ENCODE results near the gene MYMX. TPM values are rescaled to one million over a fixed set of nuclear protein-coding genes. Genes with fewer than 3 reads are reported as not detected.

The MYMX gene
- total RNA-seq, 1 donor from 2014 or later: not detected

DNA sequence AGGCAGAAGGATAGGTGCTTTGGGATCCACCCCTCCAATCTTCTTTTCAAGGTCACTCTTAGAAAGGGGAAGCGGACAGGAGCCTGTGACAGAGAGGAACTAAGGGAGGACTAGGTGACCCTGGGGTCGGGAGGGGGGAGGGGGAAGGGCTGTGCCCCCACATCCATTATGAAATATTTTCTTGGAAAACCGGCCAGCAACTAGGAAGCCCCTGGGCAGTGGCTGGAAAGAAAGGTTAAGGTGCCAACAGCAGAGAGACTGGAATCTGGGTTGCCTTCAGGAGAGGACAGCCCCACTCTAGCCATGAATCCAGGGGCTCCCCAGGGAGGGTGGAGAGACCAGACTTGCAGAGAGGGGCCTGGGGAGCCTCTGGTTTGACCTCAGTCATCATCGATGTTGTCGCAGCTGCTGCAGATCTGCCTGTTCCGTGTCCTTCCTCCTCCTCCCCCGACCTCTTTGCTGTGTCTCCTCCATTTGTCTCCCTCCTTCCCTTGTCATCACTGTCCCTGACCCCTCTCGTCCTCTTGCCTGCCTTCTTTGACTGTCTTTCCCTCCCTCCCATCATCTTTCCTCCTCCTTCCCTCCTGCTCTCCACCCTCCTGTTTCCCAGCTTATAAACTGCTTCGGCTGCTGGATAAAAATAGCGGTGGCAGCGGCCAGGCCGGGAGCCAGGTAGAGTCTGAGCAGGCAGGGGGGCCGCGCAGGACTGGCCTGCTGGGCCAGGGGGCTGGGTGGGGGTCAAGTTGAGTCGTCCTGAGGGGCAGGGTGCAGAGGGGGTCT, 9.8 kb downstream of the MYMX start:
- no peaks in the 10 kb centered on the region for H3K27me3 ChIP-seq (ENCODE audit: control insufficient read depth, insufficient read depth, low read length)
- FAIRE-seq: no peak
- TF ChIP-seq, protein P1, sequence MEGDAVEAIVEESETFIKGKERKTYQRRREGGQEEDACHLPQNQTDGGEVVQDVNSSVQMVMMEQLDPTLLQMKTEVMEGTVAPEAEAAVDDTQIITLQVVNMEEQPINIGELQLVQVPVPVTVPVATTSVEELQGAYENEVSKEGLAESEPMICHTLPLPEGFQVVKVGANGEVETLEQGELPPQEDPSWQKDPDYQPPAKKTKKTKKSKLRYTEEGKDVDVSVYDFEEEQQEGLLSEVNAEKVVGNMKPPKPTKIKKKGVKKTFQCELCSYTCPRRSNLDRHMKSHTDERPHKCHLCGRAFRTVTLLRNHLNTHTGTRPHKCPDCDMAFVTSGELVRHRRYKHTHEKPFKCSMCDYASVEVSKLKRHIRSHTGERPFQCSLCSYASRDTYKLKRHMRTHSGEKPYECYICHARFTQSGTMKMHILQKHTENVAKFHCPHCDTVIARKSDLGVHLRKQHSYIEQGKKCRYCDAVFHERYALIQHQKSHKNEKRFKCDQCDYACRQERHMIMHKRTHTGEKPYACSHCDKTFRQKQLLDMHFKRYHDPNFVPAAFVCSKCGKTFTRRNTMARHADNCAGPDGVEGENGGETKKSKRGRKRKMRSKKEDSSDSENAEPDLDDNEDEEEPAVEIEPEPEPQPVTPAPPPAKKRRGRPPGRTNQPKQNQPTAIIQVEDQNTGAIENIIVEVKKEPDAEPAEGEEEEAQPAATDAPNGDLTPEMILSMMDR (IDR thresholded peaks at IDR 0.05; ENCODE audit: insufficient read depth, low read length, severe bottlenecking): no peak
- DNase-seq (ENCODE audit: low read depth): no peak
- H3K4me3 ChIP-seq (ENCODE audit: low read depth, low read length): no peak overlapping the region
- H3K36me3 ChIP-seq (ENCODE audit: control insufficient read depth, insufficient read depth, low read length): no peaks in the 10 kb centered on the region

GRCh38 chr6:44227148-44227793, 10.5 kb downstream of the MYMX start:
- DNase-seq (ENCODE audit: low read depth) (no peak), FAIRE-seq (no peak)
- Histone ChIP-seq H3K36me3 (ENCODE audit: control insufficient read depth, insufficient read depth, low read length) (no peaks in the 10 kb centered on the region), H3K27me3 (ENCODE audit: control insufficient read depth, insufficient read depth, low read length) (no peaks in the 10 kb centered on the region), H3K4me3 (ENCODE audit: low read depth, low read length) (no peak overlapping the region)
- TF ChIP-seq, protein P1 (IDR thresholded peaks at IDR 0.05; ENCODE audit: insufficient read depth, low read length, severe bottlenecking): no peak

DNA sequence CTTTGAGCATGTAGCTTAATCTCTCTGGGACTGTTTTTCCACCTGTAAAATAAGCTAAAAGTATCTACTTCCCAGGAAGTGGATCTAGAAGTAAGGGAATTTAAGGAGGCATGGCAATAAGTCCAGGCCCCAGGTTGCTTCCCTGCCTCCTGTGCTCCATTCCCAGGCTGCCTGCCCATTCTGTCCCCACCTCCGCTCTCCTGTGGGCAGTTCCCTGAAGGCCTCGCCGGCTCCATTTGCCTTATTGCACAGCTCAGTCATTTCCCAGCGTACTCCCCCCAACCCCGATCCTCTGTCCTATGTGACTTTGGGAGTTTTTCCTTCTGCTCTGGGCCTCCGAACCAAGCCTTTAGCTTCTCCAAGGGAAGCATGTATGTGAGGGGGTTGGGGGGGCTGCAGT, 11.3 kb downstream of the MYMX start:
- no peaks in the 10 kb centered on the region for H3K36me3 ChIP-seq (ENCODE audit: control insufficient read depth, insufficient read depth, low read length)
- H3K27me3 ChIP-seq (ENCODE audit: control insufficient read depth, insufficient read depth, low read length): no peaks in the 10 kb centered on the region
- H3K4me3 ChIP-seq (ENCODE audit: low read depth, low read length): no peak overlapping the region
- no peak for DNase-seq (ENCODE audit: low read depth)
- no peak for FAIRE-seq
- TF ChIP-seq, protein P1 (IDR thresholded peaks at IDR 0.05; ENCODE audit: insufficient read depth, low read length, severe bottlenecking): no peak

DNA sequence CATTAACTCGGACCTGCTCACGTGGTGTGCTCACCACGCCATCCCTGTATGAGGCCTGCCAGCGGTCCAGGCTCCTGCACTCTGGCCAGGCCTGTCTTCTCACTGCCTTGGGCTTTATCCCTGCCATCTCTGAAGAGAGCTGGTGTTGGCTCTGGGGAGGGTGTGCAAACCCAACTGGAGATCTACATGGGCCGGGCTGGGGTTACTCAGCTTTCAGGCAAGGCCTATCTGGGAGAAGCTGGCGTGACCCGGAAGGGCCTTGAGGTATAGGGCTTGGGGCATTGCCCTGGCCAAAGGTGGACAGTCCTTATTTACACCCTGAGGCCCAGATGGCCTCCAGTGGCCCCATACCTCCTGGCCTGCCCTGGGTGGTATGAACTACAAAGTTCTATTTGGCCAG, 11.7 kb downstream of the MYMX start:
- Histone ChIP-seq H3K27me3 (ENCODE audit: control insufficient read depth, insufficient read depth, low read length) (no peaks in the 10 kb centered on the region), H3K36me3 (ENCODE audit: control insufficient read depth, insufficient read depth, low read length) (no peaks in the 10 kb centered on the region), H3K4me3 (ENCODE audit: low read depth, low read length) (no peak overlapping the region)
- FAIRE-seq (no peak), DNase-seq (ENCODE audit: low read depth) (no peak)
- TF ChIP-seq, protein P1 (IDR thresholded peaks at IDR 0.05; ENCODE audit: insufficient read depth, low read length, severe bottlenecking): no peak

DNA sequence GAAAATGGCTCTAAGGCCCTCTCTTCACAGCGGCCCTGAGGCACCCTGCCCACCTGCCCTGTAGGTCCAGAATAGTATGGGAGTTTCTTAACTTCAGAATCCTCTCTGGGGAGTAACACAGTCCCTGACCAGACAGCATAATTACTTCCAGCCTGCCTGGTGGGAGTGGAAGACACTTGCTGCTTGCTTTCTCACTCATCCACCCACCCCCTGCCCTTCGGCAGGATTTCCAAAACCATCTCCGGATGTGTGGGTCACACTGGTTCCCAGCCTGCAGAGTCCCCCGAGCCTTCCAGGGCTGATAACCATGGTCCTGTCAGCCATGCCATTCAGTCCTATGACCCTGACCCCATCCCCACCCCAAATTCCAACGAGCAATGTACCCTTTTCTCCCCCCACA, 12.1 kb downstream of the MYMX start:
- DNase-seq (ENCODE audit: low read depth): no peak
- Histone ChIP-seq H3K4me3 (ENCODE audit: low read depth, low read length) (no peak overlapping the region), H3K36me3 (ENCODE audit: control insufficient read depth, insufficient read depth, low read length) (no peaks in the 10 kb centered on the region), H3K27me3 (ENCODE audit: control insufficient read depth, insufficient read depth, low read length) (no peaks in the 10 kb centered on the region)
- TF ChIP-seq, protein P1 (IDR thresholded peaks at IDR 0.05; ENCODE audit: insufficient read depth, low read length, severe bottlenecking): no peak
- FAIRE-seq: no peak

Data from bronchial epithelial cell (primary cell).